ENCODE data around the gene FN3KRP. TPM values are rescaled to one million over a fixed set of nuclear protein-coding genes. Genes with fewer than 3 reads are reported as not detected.
A peak's percentile ranks its signal among the peaks of the same experiment; 100 is the strongest.

The FN3KRP gene, protein sequence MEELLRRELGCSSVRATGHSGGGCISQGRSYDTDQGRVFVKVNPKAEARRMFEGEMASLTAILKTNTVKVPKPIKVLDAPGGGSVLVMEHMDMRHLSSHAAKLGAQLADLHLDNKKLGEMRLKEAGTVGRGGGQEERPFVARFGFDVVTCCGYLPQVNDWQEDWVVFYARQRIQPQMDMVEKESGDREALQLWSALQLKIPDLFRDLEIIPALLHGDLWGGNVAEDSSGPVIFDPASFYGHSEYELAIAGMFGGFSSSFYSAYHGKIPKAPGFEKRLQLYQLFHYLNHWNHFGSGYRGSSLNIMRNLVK
- total RNA-seq (2014; rRNA removed; shearing (Covaris generic)): 58.0 and 60.9 TPM in 2 replicates

DNA sequence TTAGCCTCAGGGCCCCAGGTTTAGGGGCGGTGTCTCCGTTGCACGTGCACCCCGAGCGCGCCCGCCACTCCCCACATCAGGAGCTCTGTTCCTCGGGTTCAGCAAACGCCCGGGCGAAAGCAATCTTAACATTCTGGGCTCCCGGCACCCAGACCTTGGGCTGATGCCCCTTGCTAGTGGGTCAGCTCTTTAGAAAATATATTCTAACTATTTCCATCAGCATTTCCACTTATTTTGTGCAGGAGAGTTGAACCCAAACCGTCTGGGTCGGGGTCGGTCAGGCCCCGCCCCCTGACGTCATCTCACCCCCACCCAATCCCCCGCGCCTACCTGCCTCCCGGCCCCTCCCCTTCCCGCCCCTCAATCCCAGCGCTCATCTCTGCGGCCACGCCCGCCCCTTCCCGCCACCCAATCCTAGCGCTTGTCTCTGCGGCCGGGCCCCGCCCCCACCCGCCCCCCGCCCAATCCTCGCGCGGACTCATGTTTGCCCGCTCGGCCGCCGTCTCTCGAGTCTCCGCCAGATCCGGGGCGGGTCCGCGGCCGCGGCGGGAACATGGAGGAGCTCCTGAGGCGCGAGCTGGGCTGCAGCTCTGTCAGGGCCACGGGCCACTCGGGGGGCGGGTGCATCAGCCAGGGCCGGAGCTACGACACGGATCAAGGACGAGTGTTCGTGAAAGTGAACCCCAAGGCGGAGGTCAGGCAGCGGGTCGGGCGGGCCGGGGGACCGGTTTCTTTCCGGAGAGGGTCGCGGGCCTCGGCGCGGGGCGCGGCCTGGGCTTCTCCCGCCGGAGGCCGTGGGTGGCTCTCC, at the start of gene FN3KRP:
FN3KRP (plus strand) TSS at position 504 of the 808 bp plus-strand sequence; CDS start at position 554, 50 bp downstream.
- peak; percentile 100 for DNase-seq

GRCh38 chr17:82666931-82667667, 49.4 kb upstream of the FN3KRP start:
- H3K4me3 ChIP-seq: no peak overlapping the region
- no peaks in the 10 kb centered on the region for H3K36me3 ChIP-seq
- H3K4me1 ChIP-seq: no peaks in the 10 kb centered on the region
- no peaks in the 10 kb centered on the region for H3K9me3 ChIP-seq (replicated peaks)
- no peak overlapping the region for H3K27ac ChIP-seq
- no peak for DNase-seq
- H3K27me3 ChIP-seq: no peaks in the 10 kb centered on the region

More for the DNA sequence above, at the start of gene FN3KRP:
- Histone ChIP-seq H3K4me3 (peak within 1 kb of the TSS; percentile 93), H3K27ac (peak within 1 kb of the TSS; percentile 70), H3K4me1 (peaks cover 3% of the 10 kb centered on the region), H3K27me3 (no peaks in the 10 kb centered on the region), H3K36me3 (peaks cover 27% of the 10 kb centered on the region), H3K9me3 (replicated peaks) (no peaks in the 10 kb centered on the region)

DNA sequence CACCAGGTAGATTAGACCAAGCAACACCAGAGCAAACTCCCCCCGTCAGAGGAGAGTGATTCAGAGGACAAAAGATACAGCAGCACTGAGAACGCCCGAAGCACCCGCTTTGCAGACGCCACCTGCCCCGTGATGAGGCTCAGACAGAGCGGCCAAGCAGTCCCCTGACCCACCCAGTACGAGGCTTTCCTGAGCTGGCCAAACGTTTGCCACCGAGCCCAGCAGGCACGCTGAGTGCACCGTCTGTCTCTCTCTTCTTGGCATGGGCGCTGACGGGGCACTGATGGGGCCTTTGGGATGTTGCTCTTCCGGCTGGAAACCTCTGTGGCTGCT, 48.9 kb upstream of the FN3KRP start:
- H3K36me3 ChIP-seq: no peaks in the 10 kb centered on the region
- no peak overlapping the region for H3K4me3 ChIP-seq
- no peaks in the 10 kb centered on the region for H3K27me3 ChIP-seq
- no peak for DNase-seq
- H3K27ac ChIP-seq: no peak overlapping the region
- H3K4me1 ChIP-seq: no peaks in the 10 kb centered on the region
- H3K9me3 ChIP-seq (replicated peaks): no peaks in the 10 kb centered on the region

DNA sequence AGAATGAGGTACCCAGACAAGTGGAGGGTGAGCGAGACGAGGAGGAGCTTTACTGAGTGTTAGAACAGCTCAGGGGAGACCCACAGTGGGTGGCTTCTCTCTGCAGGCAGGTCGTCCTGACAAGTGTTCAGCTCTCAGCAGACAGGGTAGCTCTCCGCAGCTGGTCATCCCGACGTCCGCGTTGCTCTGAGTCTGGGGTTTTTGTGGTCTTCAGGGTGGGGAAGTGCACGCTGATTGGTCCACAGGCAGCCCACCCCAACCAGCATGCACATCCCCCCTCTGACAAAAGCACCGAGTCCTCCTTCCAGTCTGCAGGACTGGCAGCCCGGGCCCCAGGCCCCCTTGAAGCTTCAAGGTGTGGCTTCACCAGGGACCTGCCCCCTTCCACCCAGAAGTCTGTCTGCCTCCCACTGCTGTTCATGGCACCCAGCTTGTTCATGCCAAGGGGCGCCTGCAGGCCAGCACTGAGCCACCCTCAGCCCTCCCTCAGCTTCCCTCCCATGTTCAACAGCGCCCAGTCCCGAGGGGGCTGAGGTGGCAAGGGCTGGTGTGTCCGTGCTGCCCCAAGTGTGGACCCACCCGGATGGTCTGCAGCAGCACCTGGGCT, 48.4 kb upstream of the FN3KRP start:
- Histone ChIP-seq H3K4me3 (no peak overlapping the region), H3K27ac (no peak overlapping the region), H3K9me3 (replicated peaks) (no peaks in the 10 kb centered on the region), H3K27me3 (no peaks in the 10 kb centered on the region), H3K36me3 (no peaks in the 10 kb centered on the region), H3K4me1 (no peaks in the 10 kb centered on the region)
- DNase-seq: no peak

- Histone ChIP-seq H3K4me1 (no peaks in the 10 kb centered on the region), H3K27ac (no peak overlapping the region), H3K27me3 (no peaks in the 10 kb centered on the region), H3K9me3 (replicated peaks) (no peaks in the 10 kb centered on the region), H3K4me3 (peak overlapping the region; percentile 34), H3K36me3 (no peaks in the 10 kb centered on the region)
- peak; percentile 90 to 95 for DNase-seq
Observed at GRCh38 chr17:82668631-82669099, 47.8 kb upstream of the FN3KRP start.

DNA sequence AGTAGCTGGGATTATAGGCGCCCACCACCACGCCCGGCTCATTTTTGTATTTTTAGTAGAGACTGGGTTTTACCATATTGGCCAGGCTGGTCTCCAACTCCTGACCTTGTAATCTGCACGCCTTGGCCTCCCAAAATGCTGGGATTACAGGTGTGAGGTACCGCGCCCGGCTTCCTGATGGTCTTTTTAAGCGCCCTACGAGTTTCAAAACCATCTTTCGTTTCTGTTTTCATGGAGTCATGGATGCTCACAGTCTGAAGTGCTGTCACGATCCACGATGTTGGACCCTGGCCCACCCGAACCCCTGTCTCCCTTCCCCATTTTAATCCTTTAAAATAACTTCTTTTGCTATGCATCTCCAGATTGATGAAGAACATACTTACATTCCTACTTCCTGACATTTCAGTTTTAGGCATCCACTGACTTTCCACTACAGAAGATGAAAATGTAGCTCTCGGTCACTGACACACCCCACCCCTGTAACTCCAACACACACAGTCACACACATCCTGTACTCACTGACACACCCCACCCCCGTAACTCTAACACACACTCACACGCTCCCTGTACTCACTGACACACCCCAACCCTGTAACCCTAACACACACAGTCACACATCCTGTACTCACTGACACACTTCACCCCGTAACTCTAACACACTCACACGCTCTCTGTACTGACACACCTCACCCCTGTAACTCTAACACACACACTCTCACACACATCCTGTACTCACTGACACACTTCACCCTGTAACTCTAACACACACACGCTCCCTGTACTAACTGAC, 45.6 kb upstream of the FN3KRP start:
- peaks cover 4% of the 10 kb centered on the region for H3K4me1 ChIP-seq
- no peak overlapping the region for H3K4me3 ChIP-seq
- DNase-seq: no peak
- H3K27me3 ChIP-seq: no peaks in the 10 kb centered on the region
- H3K36me3 ChIP-seq: no peaks in the 10 kb centered on the region
- no peak overlapping the region for H3K27ac ChIP-seq
- H3K9me3 ChIP-seq (replicated peaks): no peaks in the 10 kb centered on the region

GRCh38 chr17:82674656-82675475, 41.6 kb upstream of the FN3KRP start:
- no peaks in the 10 kb centered on the region for H3K27me3 ChIP-seq
- H3K36me3 ChIP-seq: no peaks in the 10 kb centered on the region
- H3K4me3 ChIP-seq: no peak overlapping the region
- DNase-seq: no peak
- no peak overlapping the region for H3K27ac ChIP-seq
- H3K4me1 ChIP-seq: peaks cover 11% of the 10 kb centered on the region
- no peaks in the 10 kb centered on the region for H3K9me3 ChIP-seq (replicated peaks)

DNA sequence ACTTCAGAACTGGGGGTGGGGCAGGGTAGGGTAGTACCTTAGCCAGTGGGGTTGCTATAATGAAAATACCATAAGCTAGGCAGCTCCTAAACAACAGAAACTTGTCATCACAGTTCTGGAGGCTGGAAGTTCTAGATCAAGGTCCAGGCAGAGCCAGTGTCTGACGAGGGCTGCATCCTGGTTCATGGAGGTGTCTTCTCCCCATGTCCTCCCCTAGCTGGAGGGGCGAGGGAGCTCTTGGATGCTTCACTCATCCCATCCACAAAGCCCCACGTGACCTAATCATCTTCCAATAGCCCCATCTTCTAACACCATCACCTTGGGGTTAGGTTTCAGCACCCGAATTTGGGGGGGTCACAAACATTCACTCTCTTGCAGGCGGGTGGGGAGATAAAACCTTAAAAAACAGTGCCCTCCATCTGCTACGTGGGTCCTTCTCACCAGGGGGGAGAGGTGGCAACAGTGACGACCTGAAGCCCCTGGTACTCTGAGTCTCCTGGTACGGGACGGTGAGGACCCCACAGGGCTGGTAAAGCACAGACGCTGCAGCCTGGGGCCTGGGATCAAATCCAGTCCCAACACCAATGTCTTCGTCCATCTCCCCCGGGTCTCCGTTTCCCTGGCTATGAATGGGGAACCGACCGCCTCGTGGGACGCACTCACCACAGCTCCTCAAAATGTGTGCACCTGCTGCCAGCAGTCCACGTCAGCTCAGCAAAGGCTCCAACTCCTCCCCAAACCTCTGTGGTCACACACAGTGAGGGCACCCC, 40.8 kb upstream of the FN3KRP start:
- Histone ChIP-seq H3K9me3 (replicated peaks) (no peaks in the 10 kb centered on the region), H3K36me3 (no peaks in the 10 kb centered on the region), H3K27ac (no peak overlapping the region), H3K4me1 (peaks cover 11% of the 10 kb centered on the region), H3K4me3 (no peak overlapping the region), H3K27me3 (no peaks in the 10 kb centered on the region)
- no peak for DNase-seq

DNA sequence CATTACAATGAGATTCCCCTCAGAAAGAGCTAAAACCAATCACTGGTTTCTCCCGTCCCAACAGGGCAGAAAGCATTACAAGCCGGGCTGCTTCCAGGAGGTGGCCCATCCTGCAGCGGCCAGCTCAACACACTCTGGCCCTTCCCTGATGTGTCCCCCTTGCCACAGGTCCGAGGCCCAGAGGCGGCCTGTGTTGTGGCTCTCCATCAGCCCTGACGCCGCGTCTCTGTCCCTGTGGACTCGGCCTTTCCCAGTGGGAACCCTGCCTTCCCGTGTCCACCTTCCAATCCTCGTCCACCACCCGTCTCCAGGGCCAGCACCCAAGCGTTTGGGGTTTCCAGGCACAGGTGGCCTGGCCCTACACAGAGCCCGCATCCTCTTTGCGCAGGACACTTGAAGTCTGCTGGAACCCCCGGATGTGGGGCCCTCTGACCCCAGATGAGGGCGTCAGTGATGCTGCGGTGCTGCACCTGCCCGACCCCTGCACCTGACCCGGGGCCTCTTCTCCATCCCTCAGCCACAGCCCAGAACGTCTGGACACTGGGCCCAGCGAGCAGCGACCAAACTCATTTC, 39.1 kb upstream of the FN3KRP start:
- Histone ChIP-seq H3K4me1 (peaks cover 11% of the 10 kb centered on the region), H3K36me3 (no peaks in the 10 kb centered on the region), H3K9me3 (replicated peaks) (0 out of 2 replicates have a peak, but pooled peaks cover 8% of the 10 kb centered on the region), H3K27me3 (no peaks in the 10 kb centered on the region), H3K27ac (no peak overlapping the region), H3K4me3 (no peak overlapping the region)
- no peak for DNase-seq

- no peak overlapping the region for H3K27ac ChIP-seq
- no peaks in the 10 kb centered on the region for H3K27me3 ChIP-seq
- peaks cover 11% of the 10 kb centered on the region for H3K4me1 ChIP-seq
- H3K36me3 ChIP-seq: no peaks in the 10 kb centered on the region
- peak in 1 of 2 experiments; percentile 46 for DNase-seq
- 0 out of 2 replicates have a peak, but pooled peaks cover 8% of the 10 kb centered on the region for H3K9me3 ChIP-seq (replicated peaks)
- peak overlapping the region; percentile 24 for H3K4me3 ChIP-seq
Observed at GRCh38 chr17:82678265-82678891, 38.1 kb upstream of the FN3KRP start.

- DNase-seq: no peak
- Histone ChIP-seq H3K4me1 (peaks cover 11% of the 10 kb centered on the region), H3K4me3 (no peak overlapping the region), H3K9me3 (replicated peaks) (0 out of 2 replicates have a peak, but pooled peaks cover 8% of the 10 kb centered on the region), H3K36me3 (no peaks in the 10 kb centered on the region), H3K27ac (no peak overlapping the region), H3K27me3 (no peaks in the 10 kb centered on the region)
Observed at GRCh38 chr17:82679586-82680465, 36.7 kb upstream of the FN3KRP start.
